Keratinocyte (primary cell): Measurements from ENCODE around the gene USP37. TPM values are rescaled to one million over a fixed set of nuclear protein-coding genes. Genes with fewer than 3 reads are reported as not detected.

Source experiments
- DNase-seq: peaks from one replicate; pipeline ENCODE4 v3.0.0-alpha.2; 2011; ENCODE audit warnings: low read depth, missing footprints, low spot score
- FAIRE-seq: peaks from 2 replicates; lab custom pipeline; 2011; peaks lifted over from hg19 to GRCh38; lab: Jason Lieb, UNC
- H2AFZ ChIP-seq: 2 replicates; pipeline ENCODE4 v1.6.0; 2012; ENCODE audit warnings: low read length, control low read depth, inconsistent platforms; ENCODE audit not compliant: control insufficient read depth
- H3K27ac ChIP-seq: 2 replicates; pipeline ENCODE4 v1.5.1; 2011; ENCODE audit warnings: low read length; ENCODE audit not compliant: control insufficient read depth, insufficient read depth
- H3K27me3 ChIP-seq: 3 replicates; pipeline ENCODE4 v1.6.0; 2011; ENCODE audit warnings: low read length; ENCODE audit not compliant: control insufficient read depth, insufficient read depth; ENCODE audit errors: extremely low read depth
- H3K36me3 ChIP-seq, 2 experiments: 2 replicates in 1 of 2; 3 replicates in 1 of 2; pipeline ENCODE4 v1.5.1; 2011; ENCODE audit warnings: low read length in 2 of 2, mild to moderate bottlenecking in 1 of 2; ENCODE audit not compliant: control insufficient read depth in 2 of 2, insufficient read depth in 2 of 2; ENCODE audit errors: extremely low read depth in 1 of 2
- H3K4me1 ChIP-seq: 3 replicates; pipeline ENCODE4 v1.5.1; 2011; ENCODE audit warnings: low read length; ENCODE audit not compliant: control insufficient read depth, insufficient read depth; ENCODE audit errors: extremely low read depth
- H3K4me2 ChIP-seq: 3 replicates; pipeline ENCODE4 v1.6.0; 2011; ENCODE audit warnings: low read depth, low read length; ENCODE audit not compliant: control insufficient read depth, insufficient read depth; ENCODE audit errors: extremely low read depth
- H3K4me3 ChIP-seq, 3 experiments: fragments of 200-600 bp in 1 of 3; sonication (generic) in 1 of 3; 2 replicates in 2 of 3; 3 replicates in 1 of 3; pipeline ENCODE4 v1.5.1; 2011 to 2016; ENCODE audit warnings: low read length in 3 of 3, mild to moderate bottlenecking in 3 of 3, control low read depth in 2 of 3, inconsistent platforms in 1 of 3, low read depth in 1 of 3, mixed read lengths in 1 of 3, mixed run types in 1 of 3, moderate library complexity in 1 of 3; ENCODE audit not compliant: control insufficient read depth in 2 of 3, insufficient read depth in 2 of 3; ENCODE audit errors: extremely low read depth in 1 of 3
- H3K79me2 ChIP-seq: 2 replicates; pipeline ENCODE4 v1.6.0; 2012; ENCODE audit warnings: low read length; ENCODE audit not compliant: control insufficient read depth, insufficient read depth
- H3K9ac ChIP-seq: 3 replicates; pipeline ENCODE4 v1.6.0; 2011; ENCODE audit warnings: low read length; ENCODE audit not compliant: control insufficient read depth, insufficient read depth; ENCODE audit errors: extremely low read depth
- H3K9me1 ChIP-seq: 3 replicates; pipeline ENCODE4 v1.6.0; 2011; ENCODE audit warnings: low read length; ENCODE audit not compliant: control insufficient read depth, insufficient read depth; ENCODE audit errors: extremely low read depth
- H3K9me3 ChIP-seq: 2 replicates; pipeline ENCODE4 v1.5.1; 2012; ENCODE audit warnings: low read depth, low read length; ENCODE audit not compliant: control insufficient read depth
- H4K20me1 ChIP-seq: 3 replicates; pipeline ENCODE4 v1.6.0; 2011; ENCODE audit warnings: low read length; ENCODE audit not compliant: control insufficient read depth, insufficient read depth; ENCODE audit errors: extremely low read depth
- EZH2 ChIP-seq: IDR thresholded peaks from one replicate; pipeline ENCODE4 v1.6.1; 2012; ENCODE audit warnings: inconsistent platforms, mild to moderate bottlenecking, low read length, moderate library complexity
- dilution Hi-C: fragments of 300-500 bp; cut with MboI; formaldehyde crosslinking; loops from one replicate; pipeline ENCODE4 v1.7.0; 2020; ENCODE audit warnings: low sequenced_read_pairs; ENCODE audit not compliant: extremely low pct_ligation_motif_present
- polyA plus RNA-seq, 5 experiments: library from polyadenylated mRNA; depleted of rRNA in 3 of 5; stranded (reverse) in 3 of 5; stranded (forward) in 1 of 5; unstranded in 1 of 5; fragments of >200 nt; gene quantifications; 1 replicate in 1 of 5; 2 replicates in 3 of 5; 3 replicates in 1 of 5; pipeline versions ENCODE4 v1.2.1 to v1.2.3, GENCODE V29; 2011 to 2012; ENCODE audit warnings: missing spikeins in 2 of 5, low read depth in 1 of 5, low replicate concordance in 1 of 5
- TF ChIP-seq, protein P1 (sequence below), 3 experiments: IDR thresholded peaks in 1 of 3; conservative IDR thresholded peaks in 1 of 3; optimal IDR thresholded peaks in 1 of 3; 2 replicates in 2 of 3; 3 replicates in 1 of 3; pipeline versions ENCODE3 to v1.5.1; 2011; ENCODE audit warnings: low read length in 3 of 3, mild to moderate bottlenecking in 3 of 3, moderate library complexity in 2 of 3, control low read depth in 1 of 3, inconsistent platforms in 1 of 3; ENCODE audit not compliant: insufficient read depth in 2 of 3; ENCODE audit errors: extremely low read depth in 1 of 3

USP37 gene
- polyA plus RNA-seq, 1 donor (not counting 4 experiments of a cell fraction or from before 2014, with no cell fraction given), result 4.2 TPM

DNA sequence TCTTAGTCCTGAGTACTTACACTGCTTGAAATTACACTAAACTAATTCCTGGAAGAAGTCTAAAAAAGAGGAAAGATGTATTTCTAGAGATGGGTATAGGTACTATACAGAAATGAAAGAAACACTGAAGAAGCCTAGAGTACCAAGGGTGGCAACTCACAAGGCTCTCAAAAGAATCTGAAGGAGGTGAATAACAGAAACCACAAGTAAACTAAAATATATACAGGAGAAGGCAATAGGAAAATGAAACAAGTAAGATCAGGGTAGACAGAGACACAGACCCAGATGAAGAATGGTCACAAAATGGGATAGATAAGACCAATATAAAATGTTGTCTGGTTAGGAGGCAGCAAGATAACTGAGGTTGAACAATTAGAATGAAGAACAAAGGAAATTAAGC, 59.9 kb downstream of the USP37 start:
- no peaks in the 10 kb centered on the region for H3K36me3 ChIP-seq
- H4K20me1 ChIP-seq, result no peaks in the 10 kb centered on the region
- no peak overlapping the region for H3K4me3 ChIP-seq
- no peak overlapping the region for H3K27ac ChIP-seq
- H3K4me2 ChIP-seq, result no peak overlapping the region
- no peaks in the 10 kb centered on the region for H3K4me1 ChIP-seq
- no peak overlapping the region for H3K9ac ChIP-seq
- H3K9me3 ChIP-seq, result no peaks in the 10 kb centered on the region
- H2AFZ ChIP-seq, result no peak overlapping the region
- dilution Hi-C loops, result no loop called here
- DNase-seq (no peak), FAIRE-seq (no peak)
- H3K9me1 ChIP-seq, result no peaks in the 10 kb centered on the region
- TF ChIP-seq EZH2, result no peak
- TF ChIP-seq, protein P1, sequence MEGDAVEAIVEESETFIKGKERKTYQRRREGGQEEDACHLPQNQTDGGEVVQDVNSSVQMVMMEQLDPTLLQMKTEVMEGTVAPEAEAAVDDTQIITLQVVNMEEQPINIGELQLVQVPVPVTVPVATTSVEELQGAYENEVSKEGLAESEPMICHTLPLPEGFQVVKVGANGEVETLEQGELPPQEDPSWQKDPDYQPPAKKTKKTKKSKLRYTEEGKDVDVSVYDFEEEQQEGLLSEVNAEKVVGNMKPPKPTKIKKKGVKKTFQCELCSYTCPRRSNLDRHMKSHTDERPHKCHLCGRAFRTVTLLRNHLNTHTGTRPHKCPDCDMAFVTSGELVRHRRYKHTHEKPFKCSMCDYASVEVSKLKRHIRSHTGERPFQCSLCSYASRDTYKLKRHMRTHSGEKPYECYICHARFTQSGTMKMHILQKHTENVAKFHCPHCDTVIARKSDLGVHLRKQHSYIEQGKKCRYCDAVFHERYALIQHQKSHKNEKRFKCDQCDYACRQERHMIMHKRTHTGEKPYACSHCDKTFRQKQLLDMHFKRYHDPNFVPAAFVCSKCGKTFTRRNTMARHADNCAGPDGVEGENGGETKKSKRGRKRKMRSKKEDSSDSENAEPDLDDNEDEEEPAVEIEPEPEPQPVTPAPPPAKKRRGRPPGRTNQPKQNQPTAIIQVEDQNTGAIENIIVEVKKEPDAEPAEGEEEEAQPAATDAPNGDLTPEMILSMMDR (optimal IDR thresholded peaks at IDR 0.05 in 1 of 3, IDR thresholded peaks at IDR 0.05 in 1 of 3, conservative IDR thresholded peaks at IDR 0.05 in 1 of 3; ENCODE audit: extremely low read depth in 1 of 3, insufficient read depth in 2 of 3, low read length in 3 of 3), result no peak
- H3K79me2 ChIP-seq, result no peaks in the 10 kb centered on the region
- no peaks in the 10 kb centered on the region for H3K27me3 ChIP-seq

DNA sequence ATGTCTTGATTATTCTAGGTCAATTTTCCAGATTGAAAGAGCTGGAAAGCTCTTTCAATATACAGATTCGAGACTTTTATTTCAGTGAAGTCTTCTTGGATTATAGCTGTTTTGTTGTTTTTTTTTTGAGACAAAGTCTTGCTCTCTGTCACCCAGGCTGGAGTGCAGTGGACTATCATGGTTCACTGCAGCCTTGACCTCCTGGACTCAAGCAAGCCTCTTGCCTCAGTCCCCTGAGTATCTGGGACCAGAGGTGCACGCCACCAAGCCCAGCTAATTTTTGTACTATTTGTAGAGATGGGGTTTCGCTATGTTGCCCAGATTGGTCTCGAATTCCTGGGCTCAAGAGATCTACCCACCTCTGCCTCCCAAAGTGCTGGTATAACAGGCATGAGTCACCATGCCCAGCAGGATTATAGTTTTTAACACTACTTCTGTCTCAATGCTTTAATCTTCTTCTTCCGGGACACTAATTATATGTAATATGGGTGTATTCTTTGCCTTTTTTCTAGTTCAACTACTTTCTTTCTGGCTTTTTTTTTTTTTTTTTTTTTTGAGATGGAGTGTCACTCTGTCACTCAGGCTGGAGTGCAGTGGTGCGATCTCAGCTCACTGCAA, 62.3 kb downstream of the USP37 start:
- no peak overlapping the region for H3K4me2 ChIP-seq
- H3K9me3 ChIP-seq, result no peaks in the 10 kb centered on the region
- no peak overlapping the region for H3K9ac ChIP-seq
- no peaks in the 10 kb centered on the region for H3K9me1 ChIP-seq
- no peaks in the 10 kb centered on the region for H3K4me1 ChIP-seq
- H4K20me1 ChIP-seq, result no peaks in the 10 kb centered on the region
- H3K36me3 ChIP-seq, result no peaks in the 10 kb centered on the region
- dilution Hi-C loops, result no loop called here
- FAIRE-seq (no peak), DNase-seq (no peak)
- no peak overlapping the region for H3K4me3 ChIP-seq
- H3K27me3 ChIP-seq, result no peaks in the 10 kb centered on the region
- no peaks in the 10 kb centered on the region for H3K79me2 ChIP-seq
- no peak for TF ChIP-seq EZH2
- TF ChIP-seq, protein P1 (optimal IDR thresholded peaks at IDR 0.05 in 1 of 3, IDR thresholded peaks at IDR 0.05 in 1 of 3, conservative IDR thresholded peaks at IDR 0.05 in 1 of 3; ENCODE audit: extremely low read depth in 1 of 3, insufficient read depth in 2 of 3, low read length in 3 of 3), result no peak
- H3K27ac ChIP-seq, result no peak overlapping the region
- H2AFZ ChIP-seq, result no peak overlapping the region
